Fibroblast of lung (primary cell): Measurements from ENCODE around the gene SPTBN1. TPM values are rescaled to one million over a fixed set of nuclear protein-coding genes. Genes with fewer than 3 reads are reported as not detected.
A peak's percentile ranks its signal among the peaks of the same experiment; 100 is the strongest.

Source experiments
- DNase-seq, 2 donors: peaks; one replicate each; pipeline versions ENCODE4 v3.0.0 to v3.0.0-alpha.2; 2010; ENCODE audit warnings: low read depth in 2 of 2
- H2AFZ ChIP-seq: 2 replicates; pipeline ENCODE4 v1.5.1; 2012; ENCODE audit warnings: low read length, control low read depth, inconsistent platforms
- H3K27ac ChIP-seq: 2 replicates; pipeline ENCODE4 v1.5.1; 2011; ENCODE audit warnings: low read length, control low read depth; ENCODE audit not compliant: insufficient read depth
- H3K27me3 ChIP-seq: 2 replicates; pipeline ENCODE4 v1.5.1; 2011; ENCODE audit warnings: mild to moderate bottlenecking, low read length; ENCODE audit not compliant: control insufficient read depth, insufficient read depth
- H3K36me3 ChIP-seq: 2 replicates; pipeline ENCODE4 v1.5.1; 2011; ENCODE audit warnings: low read length; ENCODE audit not compliant: control insufficient read depth, insufficient read depth
- H3K4me1 ChIP-seq: 2 replicates; pipeline ENCODE4 v1.5.1; 2011; ENCODE audit warnings: low read length; ENCODE audit not compliant: control insufficient read depth, insufficient read depth; ENCODE audit errors: extremely low read depth
- H3K4me2 ChIP-seq: 2 replicates; pipeline ENCODE4 v1.5.1; 2011; ENCODE audit warnings: low read length, control low read depth; ENCODE audit not compliant: insufficient read depth; ENCODE audit errors: extremely low read depth
- H3K4me3 ChIP-seq, 4 experiments: fragments of 200-600 bp in 1 of 4; sonication (generic) in 1 of 4; replicated peaks in 1 of 4; 2 replicates each; pipeline ENCODE4 v1.5.1; 2011 to 2016; ENCODE audit warnings: low read length in 4 of 4, low read depth in 3 of 4, mild to moderate bottlenecking in 3 of 4, control low read depth in 2 of 4, inconsistent platforms in 1 of 4, mixed read lengths in 1 of 4; ENCODE audit not compliant: insufficient read depth in 1 of 4; ENCODE audit errors: control extremely low read depth in 1 of 4
- H3K79me2 ChIP-seq: 2 replicates; pipeline ENCODE4 v1.5.1; 2012; ENCODE audit warnings: mild to moderate bottlenecking, low read length, inconsistent platforms; ENCODE audit not compliant: control insufficient read depth, insufficient read depth
- H3K9ac ChIP-seq: 2 replicates; pipeline ENCODE4 v1.5.1; 2011; ENCODE audit warnings: mild to moderate bottlenecking, low read length, control low read depth; ENCODE audit not compliant: insufficient read depth
- H3K9me3 ChIP-seq: 2 replicates; pipeline ENCODE4 v1.5.1; 2012; ENCODE audit warnings: low read depth, low read length; ENCODE audit not compliant: control insufficient read depth, insufficient read depth
- H4K20me1 ChIP-seq: 2 replicates; pipeline ENCODE4 v1.5.1; 2011; ENCODE audit warnings: low read length; ENCODE audit not compliant: control insufficient read depth, insufficient read depth; ENCODE audit errors: extremely low read depth
- EZH2 ChIP-seq: IDR thresholded peaks from 2 replicates; pipeline ENCODE4 v1.5.1; 2012; ENCODE audit warnings: low read length, control low read depth, mild to moderate bottlenecking; ENCODE audit errors: missing control alignments
- polyA plus RNA-seq, 2 donors: library from polyadenylated mRNA; depleted of rRNA in 1 of 2; stranded (reverse) in 1 of 2; unstranded in 1 of 2; fragments of >200 nt; gene quantifications; 2 replicates each; pipeline ENCODE4 v1.2.1, GENCODE V29; 2011 to 2012; ENCODE audit warnings: missing spikeins in 1 of 2
- total RNA-seq: library from RNA; depleted of rRNA; stranded (reverse); fragments of >200 nt; gene quantifications from 2 replicates; pipeline ENCODE4 v1.2.1, GENCODE V29; 2014
- TF ChIP-seq, protein P1 (sequence below), 2 donors: IDR thresholded peaks in 1 of 2; conservative IDR thresholded peaks in 1 of 2; 1 replicate in 1 of 2; 2 replicates in 1 of 2; pipeline ENCODE4 v1.5.1; 2011 to 2012; ENCODE audit warnings: low read length in 2 of 2, control low read depth in 1 of 2, inconsistent platforms in 1 of 2, low read depth in 1 of 2, mild to moderate bottlenecking in 1 of 2

The SPTBN1 gene
- total and polyA plus RNA-seq, 2 donors (not counting 1 experiment from before 2014, with no cell fraction given) = 123 to 325 TPM

- no peak overlapping the region for H2AFZ ChIP-seq
- H3K36me3 ChIP-seq = peaks cover 34% of the 10 kb centered on the region
- H4K20me1 ChIP-seq = no peaks in the 10 kb centered on the region
- H3K27me3 ChIP-seq = no peaks in the 10 kb centered on the region
- H3K4me1 ChIP-seq = peaks cover 29% of the 10 kb centered on the region
- no peaks in the 10 kb centered on the region for H3K9me3 ChIP-seq
- no peak for DNase-seq
- H3K79me2 ChIP-seq = peaks cover 26% of the 10 kb centered on the region
- no peak overlapping the region for H3K4me2 ChIP-seq
- H3K27ac ChIP-seq = no peak overlapping the region
- TF ChIP-seq, protein P1, sequence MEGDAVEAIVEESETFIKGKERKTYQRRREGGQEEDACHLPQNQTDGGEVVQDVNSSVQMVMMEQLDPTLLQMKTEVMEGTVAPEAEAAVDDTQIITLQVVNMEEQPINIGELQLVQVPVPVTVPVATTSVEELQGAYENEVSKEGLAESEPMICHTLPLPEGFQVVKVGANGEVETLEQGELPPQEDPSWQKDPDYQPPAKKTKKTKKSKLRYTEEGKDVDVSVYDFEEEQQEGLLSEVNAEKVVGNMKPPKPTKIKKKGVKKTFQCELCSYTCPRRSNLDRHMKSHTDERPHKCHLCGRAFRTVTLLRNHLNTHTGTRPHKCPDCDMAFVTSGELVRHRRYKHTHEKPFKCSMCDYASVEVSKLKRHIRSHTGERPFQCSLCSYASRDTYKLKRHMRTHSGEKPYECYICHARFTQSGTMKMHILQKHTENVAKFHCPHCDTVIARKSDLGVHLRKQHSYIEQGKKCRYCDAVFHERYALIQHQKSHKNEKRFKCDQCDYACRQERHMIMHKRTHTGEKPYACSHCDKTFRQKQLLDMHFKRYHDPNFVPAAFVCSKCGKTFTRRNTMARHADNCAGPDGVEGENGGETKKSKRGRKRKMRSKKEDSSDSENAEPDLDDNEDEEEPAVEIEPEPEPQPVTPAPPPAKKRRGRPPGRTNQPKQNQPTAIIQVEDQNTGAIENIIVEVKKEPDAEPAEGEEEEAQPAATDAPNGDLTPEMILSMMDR (conservative IDR thresholded peaks at IDR 0.05 in 1 of 2, IDR thresholded peaks at IDR 0.05 in 1 of 2; ENCODE audit: low read depth in 1 of 2, low read length in 2 of 2) = no peak
- TF ChIP-seq EZH2 = no peak
- H3K9ac ChIP-seq = no peak overlapping the region
- no peak overlapping the region for H3K4me3 ChIP-seq
Observed at GRCh38 chr2:54631755-54632154, 175.6 kb downstream of the SPTBN1 start.

DNA sequence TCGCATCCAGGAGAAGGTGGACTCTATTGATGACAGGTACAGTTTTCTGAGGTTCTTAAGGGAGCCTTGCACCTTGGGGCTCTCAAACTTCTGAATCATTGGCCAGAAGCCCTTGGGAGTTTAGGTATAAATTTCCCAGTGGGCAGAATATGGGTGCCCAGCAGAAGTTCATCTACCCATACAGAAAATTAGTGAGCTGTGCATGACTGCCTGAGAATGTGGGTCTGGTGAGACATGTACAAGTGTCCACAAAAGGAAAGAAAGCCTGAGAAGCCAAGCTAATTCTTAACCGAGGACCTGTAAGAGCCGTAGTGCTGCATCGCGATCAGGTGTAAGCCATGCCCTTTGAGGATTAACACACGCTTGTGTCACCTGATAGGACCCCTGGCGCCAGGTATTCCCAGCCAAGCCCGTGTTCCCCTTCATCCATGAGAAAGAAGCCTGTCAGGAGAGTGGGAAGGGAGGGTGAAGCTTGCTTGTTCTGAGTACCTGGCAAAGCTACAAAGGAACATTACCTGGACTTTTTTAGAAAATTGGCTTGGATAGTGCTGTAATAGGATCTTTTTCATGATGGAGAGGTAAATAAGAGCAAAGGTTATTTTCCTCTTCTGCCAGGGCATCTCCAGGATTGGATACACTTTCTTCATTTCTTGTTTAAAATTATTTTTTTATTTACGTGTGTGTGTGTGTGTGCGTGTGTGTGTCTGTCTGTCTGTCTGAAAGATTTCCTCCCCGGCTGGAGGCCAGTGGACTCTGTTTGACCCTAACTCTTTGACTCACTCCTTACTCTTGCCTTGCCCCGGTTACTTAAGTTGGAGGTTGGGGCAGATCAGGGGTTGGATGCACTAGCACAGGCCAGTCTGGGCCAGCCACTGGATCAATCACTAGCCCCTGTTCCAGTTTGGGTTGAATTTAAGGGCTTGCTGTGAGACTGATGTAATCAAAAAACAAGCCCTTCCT, 176.9 kb downstream of the SPTBN1 start:
- Histone ChIP-seq H3K27me3 (no peaks in the 10 kb centered on the region), H3K4me1 (peaks cover 29% of the 10 kb centered on the region), H3K9ac (no peak overlapping the region), H3K9me3 (no peaks in the 10 kb centered on the region), H3K4me2 (no peak overlapping the region), H2AFZ (no peak overlapping the region), H3K4me3 (no peak overlapping the region), H4K20me1 (no peaks in the 10 kb centered on the region), H3K27ac (peak overlapping the region; percentile 23), H3K36me3 (peaks cover 32% of the 10 kb centered on the region), H3K79me2 (peaks cover 26% of the 10 kb centered on the region)
- DNase-seq = peak; percentile 74 to 89
- no peak for TF ChIP-seq EZH2
- TF ChIP-seq, protein P1 (conservative IDR thresholded peaks at IDR 0.05 in 1 of 2, IDR thresholded peaks at IDR 0.05 in 1 of 2; ENCODE audit: low read depth in 1 of 2, low read length in 2 of 2) = no peak

DNA sequence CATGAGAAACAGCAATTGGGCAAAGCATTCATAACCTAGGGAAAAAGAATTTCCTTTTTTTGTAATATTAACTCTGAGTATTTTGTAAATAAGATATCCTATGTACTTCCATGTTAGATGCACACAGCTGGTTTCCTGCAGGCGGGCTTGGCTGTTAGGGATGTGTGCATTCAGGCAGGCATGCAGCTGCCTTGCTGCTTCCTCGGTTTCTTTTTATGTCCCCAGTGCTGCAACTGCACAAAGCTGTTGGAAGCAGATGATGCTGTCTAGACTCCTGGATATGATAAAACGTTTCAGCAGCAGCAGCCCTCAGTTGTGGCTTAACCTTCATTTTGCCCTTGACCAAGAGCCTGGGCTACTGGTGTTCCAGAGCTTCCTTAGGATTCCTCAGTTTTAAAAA, 177.9 kb downstream of the SPTBN1 start:
- Histone ChIP-seq H3K79me2 (peaks cover 26% of the 10 kb centered on the region), H3K9ac (no peak overlapping the region), H3K4me1 (peaks cover 33% of the 10 kb centered on the region), H3K4me3 (no peak overlapping the region), H3K9me3 (no peaks in the 10 kb centered on the region), H4K20me1 (no peaks in the 10 kb centered on the region), H3K27ac (peak overlapping the region; percentile 58), H3K27me3 (no peaks in the 10 kb centered on the region), H3K36me3 (peaks cover 26% of the 10 kb centered on the region), H2AFZ (no peak overlapping the region), H3K4me2 (peak overlapping the region; percentile 11)
- no peak for TF ChIP-seq EZH2
- TF ChIP-seq, protein P1 (conservative IDR thresholded peaks at IDR 0.05 in 1 of 2, IDR thresholded peaks at IDR 0.05 in 1 of 2; ENCODE audit: low read depth in 1 of 2, low read length in 2 of 2) = no peak
- DNase-seq = no peak
